ENCODE measurements around the gene CCDC126. TPM values are rescaled to one million over a fixed set of nuclear protein-coding genes. Genes with fewer than 3 reads are reported as not detected.

CCDC126 gene, protein sequence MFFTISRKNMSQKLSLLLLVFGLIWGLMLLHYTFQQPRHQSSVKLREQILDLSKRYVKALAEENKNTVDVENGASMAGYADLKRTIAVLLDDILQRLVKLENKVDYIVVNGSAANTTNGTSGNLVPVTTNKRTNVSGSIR
- total RNA-seq (2021; ENCODE audit: unreplicated experiment), result 10.3 TPM
- polyA plus RNA-seq (2012; ENCODE audit: insufficient read length), result 6.8 TPM
- Bru-seq, nascent RNA, result percentile 61 among the genes with signal in this experiment
- BruChase-seq, experiment 1, labeled RNA remaining after a 2-hour chase, result percentile 66 among the genes with signal in this experiment
- percentile 68 among the genes with signal in this experiment for BruChase-seq, experiment 2, labeled RNA remaining after a 6-hour chase
- long read RNA-seq, transcript CCDC126-204 (5 exons, 847 nt), result minor isoform, 7 of 38 reads
- long read RNA-seq, transcript CCDC126-201 (4 exons, 2,473 nt), result major isoform, 19 of 38 reads
- long read RNA-seq, partial matches to known transcripts, result 2 of 38 reads
- long read RNA-seq, other reads (novel, unspliced or antisense), result 5 of 38 reads

DNA sequence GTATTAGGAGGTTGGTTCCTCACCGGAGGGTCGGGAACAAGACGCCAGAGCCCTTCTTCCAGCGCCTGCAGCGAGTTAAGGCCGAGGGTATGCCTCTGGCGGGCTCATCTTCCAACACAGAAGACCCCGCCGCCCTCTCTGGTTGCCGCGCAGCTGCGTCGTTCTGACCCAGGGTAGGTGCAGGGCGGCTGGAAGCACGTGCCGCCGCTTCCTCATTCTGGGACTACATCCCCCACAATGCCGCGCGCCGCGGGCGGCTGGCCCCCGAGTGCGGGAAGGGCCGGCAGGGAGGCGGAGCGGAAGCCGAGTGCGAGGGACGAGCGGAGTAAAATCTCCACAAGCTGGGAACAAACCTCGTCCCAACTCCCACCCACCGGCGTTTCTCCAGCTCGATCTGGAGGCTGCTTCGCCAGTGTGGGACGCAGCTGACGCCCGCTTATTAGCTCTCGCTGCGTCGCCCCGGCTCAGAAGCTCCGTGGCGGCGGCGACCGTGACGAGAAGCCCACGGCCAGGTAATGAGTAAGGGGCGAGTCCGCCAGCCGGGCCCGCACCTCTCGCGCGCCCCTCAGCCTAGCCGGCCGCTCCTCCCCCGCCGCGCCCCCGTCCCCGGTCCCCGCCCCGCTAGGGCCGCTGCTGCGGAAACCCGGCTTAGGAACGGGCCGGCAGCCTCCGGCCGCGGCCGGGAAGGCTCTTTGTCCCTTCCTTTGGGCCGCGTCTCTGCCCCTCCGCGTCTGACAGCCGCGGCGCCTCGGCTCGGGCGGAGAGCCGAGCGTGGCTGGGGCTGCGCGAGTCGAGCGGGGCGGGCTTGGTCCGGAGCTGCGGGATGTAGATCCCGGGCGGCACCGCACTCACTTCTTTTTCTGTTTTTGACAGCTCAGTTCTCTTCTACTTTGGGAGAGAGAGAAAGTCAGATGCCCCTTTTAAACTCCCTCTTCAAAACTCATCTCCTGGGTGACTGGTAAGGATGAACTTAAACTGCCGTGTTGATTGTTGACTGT, at the start of gene CCDC126:
TSS of gene CCDC126 (plus strand) at position 289 of the 998 bp plus-strand sequence. CDS start 13,934 bp downstream, outside the sequence.
- ChIA-PET CTCF (interaction anchor here (0.6 kb wide), 1 partner anchor 332 kb away, joined by 3 read pairs; no protein-coding TSS in a partner anchor), POLR2A (no interaction called here)
- intact Hi-C loops (cut with micrococcal nuclease; ENCODE audit: unreplicated experiment) (no loop called here), in situ Hi-C loops (cut with HindIII; ENCODE audit: low pct_unique_long_range_greater_than_20kb, low sequenced_read_pairs) (no loop called here)
- Histone ChIP-seq H3K36me3 (ENCODE audit: control insufficient read depth, insufficient read depth, low read length) (no peaks in the 10 kb centered on the region; the same call in 1 of the 2 replicates), H3K4me3 (ENCODE audit: low read depth in 2 of 2, low read length in 2 of 2) (peak within 1 kb of the TSS; percentile 80 to 94), H3K4me1 (ENCODE audit: control insufficient read depth, insufficient read depth, low read length) (peaks cover 14% of the 10 kb centered on the region), H3K27ac (ENCODE audit: low read length) (peak within 1 kb of the TSS; percentile 81), H3K9me3 (ENCODE audit: control insufficient read depth, insufficient read depth, low read depth, low read length) (no peaks in the 10 kb centered on the region), H3K27me3 (ENCODE audit: control insufficient read depth, insufficient read depth, low read length) (no peaks in the 10 kb centered on the region)
- ATAC-seq (peak; percentile 99), DNase-seq (ENCODE audit: low read depth, low spot score) (peak; percentile 57)
- BruUV-seq (replicated peaks), result no TSS peak
- TF ChIP-seq POLR2AphosphoS5 (IDR thresholded peaks at IDR 0.05; ENCODE audit: low read depth, low read length) (peak; percentile 71), TCF7L2 (IDR thresholded peaks at IDR 0.05; ENCODE audit: low read depth, low read length) (peak; percentile 39; the same call in 1 of the 2 replicates), SIN3A (IDR thresholded peaks at IDR 0.05; ENCODE audit: borderline replicate concordance, insufficient read depth, low read depth, low read length) (peak; percentile 65; the same call in 1 of the 2 replicates)
- TF ChIP-seq, protein P1, sequence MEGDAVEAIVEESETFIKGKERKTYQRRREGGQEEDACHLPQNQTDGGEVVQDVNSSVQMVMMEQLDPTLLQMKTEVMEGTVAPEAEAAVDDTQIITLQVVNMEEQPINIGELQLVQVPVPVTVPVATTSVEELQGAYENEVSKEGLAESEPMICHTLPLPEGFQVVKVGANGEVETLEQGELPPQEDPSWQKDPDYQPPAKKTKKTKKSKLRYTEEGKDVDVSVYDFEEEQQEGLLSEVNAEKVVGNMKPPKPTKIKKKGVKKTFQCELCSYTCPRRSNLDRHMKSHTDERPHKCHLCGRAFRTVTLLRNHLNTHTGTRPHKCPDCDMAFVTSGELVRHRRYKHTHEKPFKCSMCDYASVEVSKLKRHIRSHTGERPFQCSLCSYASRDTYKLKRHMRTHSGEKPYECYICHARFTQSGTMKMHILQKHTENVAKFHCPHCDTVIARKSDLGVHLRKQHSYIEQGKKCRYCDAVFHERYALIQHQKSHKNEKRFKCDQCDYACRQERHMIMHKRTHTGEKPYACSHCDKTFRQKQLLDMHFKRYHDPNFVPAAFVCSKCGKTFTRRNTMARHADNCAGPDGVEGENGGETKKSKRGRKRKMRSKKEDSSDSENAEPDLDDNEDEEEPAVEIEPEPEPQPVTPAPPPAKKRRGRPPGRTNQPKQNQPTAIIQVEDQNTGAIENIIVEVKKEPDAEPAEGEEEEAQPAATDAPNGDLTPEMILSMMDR (IDR thresholded peaks at IDR 0.05), result no peak
- TF ChIP-seq, protein P2, sequence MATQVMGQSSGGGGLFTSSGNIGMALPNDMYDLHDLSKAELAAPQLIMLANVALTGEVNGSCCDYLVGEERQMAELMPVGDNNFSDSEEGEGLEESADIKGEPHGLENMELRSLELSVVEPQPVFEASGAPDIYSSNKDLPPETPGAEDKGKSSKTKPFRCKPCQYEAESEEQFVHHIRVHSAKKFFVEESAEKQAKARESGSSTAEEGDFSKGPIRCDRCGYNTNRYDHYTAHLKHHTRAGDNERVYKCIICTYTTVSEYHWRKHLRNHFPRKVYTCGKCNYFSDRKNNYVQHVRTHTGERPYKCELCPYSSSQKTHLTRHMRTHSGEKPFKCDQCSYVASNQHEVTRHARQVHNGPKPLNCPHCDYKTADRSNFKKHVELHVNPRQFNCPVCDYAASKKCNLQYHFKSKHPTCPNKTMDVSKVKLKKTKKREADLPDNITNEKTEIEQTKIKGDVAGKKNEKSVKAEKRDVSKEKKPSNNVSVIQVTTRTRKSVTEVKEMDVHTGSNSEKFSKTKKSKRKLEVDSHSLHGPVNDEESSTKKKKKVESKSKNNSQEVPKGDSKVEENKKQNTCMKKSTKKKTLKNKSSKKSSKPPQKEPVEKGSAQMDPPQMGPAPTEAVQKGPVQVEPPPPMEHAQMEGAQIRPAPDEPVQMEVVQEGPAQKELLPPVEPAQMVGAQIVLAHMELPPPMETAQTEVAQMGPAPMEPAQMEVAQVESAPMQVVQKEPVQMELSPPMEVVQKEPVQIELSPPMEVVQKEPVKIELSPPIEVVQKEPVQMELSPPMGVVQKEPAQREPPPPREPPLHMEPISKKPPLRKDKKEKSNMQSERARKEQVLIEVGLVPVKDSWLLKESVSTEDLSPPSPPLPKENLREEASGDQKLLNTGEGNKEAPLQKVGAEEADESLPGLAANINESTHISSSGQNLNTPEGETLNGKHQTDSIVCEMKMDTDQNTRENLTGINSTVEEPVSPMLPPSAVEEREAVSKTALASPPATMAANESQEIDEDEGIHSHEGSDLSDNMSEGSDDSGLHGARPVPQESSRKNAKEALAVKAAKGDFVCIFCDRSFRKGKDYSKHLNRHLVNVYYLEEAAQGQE (IDR thresholded peaks at IDR 0.05; ENCODE audit: insufficient read depth in 1 of 2, low read depth in 2 of 2, low read length in 1 of 2), result no peak

DNA sequence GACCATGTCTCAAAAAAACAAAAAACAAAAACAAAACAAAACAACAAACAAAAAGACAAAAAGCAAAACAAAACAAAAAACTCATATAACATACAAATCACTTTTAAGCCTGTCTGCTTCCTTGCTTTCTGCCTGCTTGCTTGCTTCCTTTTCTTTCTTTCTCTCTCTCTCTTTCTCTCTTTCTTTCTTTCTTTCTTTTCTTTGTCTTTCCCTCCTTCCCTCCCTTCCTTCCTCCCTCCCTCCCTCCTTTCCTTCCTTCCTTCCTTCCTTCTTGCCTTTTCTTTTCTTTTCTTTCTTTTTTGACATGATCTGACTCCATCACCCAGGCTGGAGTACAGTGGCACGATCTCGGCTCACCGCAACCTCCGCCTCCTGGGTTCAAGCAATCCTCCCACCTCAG, 49.5 kb upstream of the CCDC126 start:
- CTCF ChIA-PET, result interaction anchor here (1.8 kb wide), 1 partner anchor 275 kb away, joined by 24 read pairs; no protein-coding TSS in a partner anchor
- no peaks in the 10 kb centered on the region; the same call in 1 of the 2 replicates for H3K9me3 ChIP-seq (ENCODE audit: control insufficient read depth, insufficient read depth, low read depth, low read length)

More for the DNA sequence above, 49.5 kb upstream of the CCDC126 start:
- TF ChIP-seq, protein P2 (IDR thresholded peaks at IDR 0.05; ENCODE audit: insufficient read depth in 1 of 2, low read depth in 2 of 2, low read length in 1 of 2), result no peak
- no peak for TF ChIP-seq TCF7L2 (IDR thresholded peaks at IDR 0.05; ENCODE audit: low read depth, low read length)
- TF ChIP-seq, protein P1 (IDR thresholded peaks at IDR 0.05), result no peak
- BruUV-seq (replicated peaks), result no TSS peak
- Histone ChIP-seq H3K4me3 (ENCODE audit: low read depth in 2 of 2, low read length in 2 of 2) (no peak overlapping the region), H3K4me1 (ENCODE audit: control insufficient read depth, insufficient read depth, low read length) (no peaks in the 10 kb centered on the region), H3K27me3 (ENCODE audit: control insufficient read depth, insufficient read depth, low read length) (no peaks in the 10 kb centered on the region), H3K27ac (ENCODE audit: low read length) (no peak overlapping the region), H3K36me3 (ENCODE audit: control insufficient read depth, insufficient read depth, low read length) (no peaks in the 10 kb centered on the region)
- ATAC-seq, result no peak
- in situ Hi-C loops (cut with HindIII; ENCODE audit: low pct_unique_long_range_greater_than_20kb, low sequenced_read_pairs) (no loop called here), intact Hi-C loops (cut with micrococcal nuclease; ENCODE audit: unreplicated experiment) (loop anchor here (1.0 kb wide), 2 partner anchors 165 to 270 kb away; no protein-coding TSS in a partner anchor)
- DNase-seq (ENCODE audit: low read depth, low spot score), result no peak
- POLR2A ChIA-PET, result no interaction called here
